Activated CD4-positive, alpha-beta T cell treated with anti-CD3 and anti-CD28 coated beads, Interleukin-2, amount 10 ng/mL, durations not matched to agents 7 days and 5 days (primary cell): Measurements from ENCODE around the gene AACS. TPM values are rescaled to one million over a fixed set of nuclear protein-coding genes. Genes with fewer than 3 reads are reported as not detected.

Experiments used
- CTCF ChIA-PET: fragments of 350-600 bp; sonication (Branson Sonifier 250); formaldehyde crosslinking; loops from one replicate; lab custom pipeline; 2021; ENCODE audit warnings: antibody characterized with exemption; lab: Charles Lee
- POLR2A ChIA-PET: fragments of 350-600 bp; sonication (Branson Sonifier 250); formaldehyde crosslinking; loops from one replicate; lab custom pipeline; 2021; ENCODE audit warnings: antibody characterized with exemption; lab: Charles Lee
- DNase-seq: peaks from one replicate; pipeline ENCODE4 v3.0.0-alpha.2; 2020
- H3K27ac Mint-ChIP-seq: one replicate; pipeline ENCODE4 v1.8.0; 2021; ENCODE audit warnings: mild to moderate bottlenecking, moderate library complexity, mixed read lengths
- H3K27me3 Mint-ChIP-seq: one replicate; pipeline ENCODE4 v1.8.0; 2021; ENCODE audit warnings: mixed read lengths
- H3K36me3 Mint-ChIP-seq: one replicate; pipeline ENCODE4 v1.8.0; 2021; ENCODE audit warnings: low read depth, mixed read lengths
- H3K4me1 Mint-ChIP-seq: one replicate; pipeline ENCODE4 v1.8.0; 2021; ENCODE audit warnings: mixed read lengths
- H3K4me3 Mint-ChIP-seq: one replicate; pipeline ENCODE4 v1.8.0; 2021; ENCODE audit warnings: mild to moderate bottlenecking, moderate library complexity, mixed read lengths
- H3K9me3 Mint-ChIP-seq: one replicate; pipeline ENCODE4 v1.8.0; 2021; ENCODE audit warnings: mixed read lengths
- total RNA-seq, 2 experiments: library from RNA; stranded (reverse); gene quantifications; one replicate each; pipeline ENCODE4 v1.2.3, GENCODE V29; 2021

Gene AACS
- total RNA-seq, 2 experiments from 2014 or later: 17.8 to 19.1 TPM

DNA sequence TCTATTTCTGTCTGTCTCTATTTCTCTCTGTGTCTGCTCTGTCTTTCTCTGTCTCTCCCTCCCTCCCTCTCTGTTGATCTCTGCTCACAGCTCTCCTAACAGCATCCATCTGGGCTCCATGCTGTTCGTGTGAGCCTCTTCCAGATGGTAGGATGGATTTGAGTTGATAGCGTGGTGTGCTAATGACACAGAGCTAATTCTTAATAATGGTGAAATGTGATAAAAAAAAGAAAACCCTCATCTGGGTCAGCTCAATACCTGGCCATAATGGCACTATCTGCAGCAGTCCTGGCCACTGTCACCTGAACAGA, 96.4 kb downstream of the AACS start:
- ChIA-PET CTCF (no interaction called here), POLR2A (no interaction called here)
- no peaks in the 10 kb centered on the region for H3K36me3 Mint-ChIP-seq
- H3K27ac Mint-ChIP-seq: no peak overlapping the region
- no peaks in the 10 kb centered on the region for H3K9me3 Mint-ChIP-seq
- H3K4me1 Mint-ChIP-seq: no peaks in the 10 kb centered on the region
- no peaks in the 10 kb centered on the region for H3K27me3 Mint-ChIP-seq
- no peak for DNase-seq
- H3K4me3 Mint-ChIP-seq: no peak overlapping the region

DNA sequence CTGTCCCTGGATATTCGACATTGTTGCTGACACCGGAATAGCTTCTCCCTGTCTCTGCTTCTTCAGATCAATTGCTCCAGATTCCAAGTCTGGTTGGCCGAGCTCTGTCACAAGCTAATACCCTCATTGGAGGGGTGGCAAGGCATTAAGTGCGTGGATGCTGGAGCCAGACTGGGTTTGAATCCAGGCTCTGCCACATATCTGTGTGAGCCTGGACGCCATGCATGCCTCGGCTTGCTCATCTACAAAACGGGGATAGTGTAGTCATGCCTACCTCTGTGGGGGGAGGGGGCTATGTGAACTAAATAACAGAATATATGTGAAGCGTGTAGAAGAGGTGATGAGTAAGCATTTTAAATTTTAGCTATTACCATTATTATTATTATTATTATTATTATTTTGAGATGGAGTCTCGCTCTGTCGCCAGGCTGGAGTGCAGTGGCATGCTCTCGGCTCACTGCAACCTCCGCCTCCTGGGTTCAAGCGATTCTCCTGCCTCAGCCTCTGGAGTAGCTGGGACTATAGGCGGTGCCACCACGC, 97.3 kb downstream of the AACS start:
- no peaks in the 10 kb centered on the region for H3K27me3 Mint-ChIP-seq
- no peak overlapping the region for H3K27ac Mint-ChIP-seq
- no peaks in the 10 kb centered on the region for H3K4me1 Mint-ChIP-seq
- no peaks in the 10 kb centered on the region for H3K9me3 Mint-ChIP-seq
- POLR2A ChIA-PET: no interaction called here
- CTCF ChIA-PET: no interaction called here
- no peak overlapping the region for H3K4me3 Mint-ChIP-seq
- no peaks in the 10 kb centered on the region for H3K36me3 Mint-ChIP-seq
- DNase-seq: no peak

DNA sequence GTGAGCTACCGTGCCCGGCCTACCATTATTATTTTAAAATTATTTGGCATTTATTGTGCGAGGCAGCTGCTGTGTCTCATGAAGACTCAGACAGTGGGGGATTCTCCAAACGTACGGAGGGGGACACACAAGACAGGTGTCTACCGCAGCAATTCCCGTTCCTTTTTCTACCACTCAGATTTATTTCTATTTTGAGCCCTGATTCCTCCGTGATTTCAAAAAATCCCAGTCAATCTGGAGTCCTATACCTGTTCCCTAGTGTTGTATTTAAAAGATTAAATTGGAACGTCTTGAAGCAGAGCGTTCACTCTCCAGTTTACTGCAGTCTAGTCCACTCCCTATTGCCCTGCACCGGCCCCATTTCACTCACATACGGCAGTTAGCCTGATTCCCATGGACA, 97.9 kb downstream of the AACS start:
- ChIA-PET POLR2A (no interaction called here), CTCF (interaction anchor here (1.1 kb wide), 1 partner anchor 26 kb away, joined by 4 read pairs; no protein-coding TSS in a partner anchor)
- no peaks in the 10 kb centered on the region for H3K36me3 Mint-ChIP-seq
- no peaks in the 10 kb centered on the region for H3K9me3 Mint-ChIP-seq
- no peak overlapping the region for H3K4me3 Mint-ChIP-seq
- no peak for DNase-seq
- H3K27me3 Mint-ChIP-seq: no peaks in the 10 kb centered on the region
- no peaks in the 10 kb centered on the region for H3K4me1 Mint-ChIP-seq
- no peak overlapping the region for H3K27ac Mint-ChIP-seq

DNA sequence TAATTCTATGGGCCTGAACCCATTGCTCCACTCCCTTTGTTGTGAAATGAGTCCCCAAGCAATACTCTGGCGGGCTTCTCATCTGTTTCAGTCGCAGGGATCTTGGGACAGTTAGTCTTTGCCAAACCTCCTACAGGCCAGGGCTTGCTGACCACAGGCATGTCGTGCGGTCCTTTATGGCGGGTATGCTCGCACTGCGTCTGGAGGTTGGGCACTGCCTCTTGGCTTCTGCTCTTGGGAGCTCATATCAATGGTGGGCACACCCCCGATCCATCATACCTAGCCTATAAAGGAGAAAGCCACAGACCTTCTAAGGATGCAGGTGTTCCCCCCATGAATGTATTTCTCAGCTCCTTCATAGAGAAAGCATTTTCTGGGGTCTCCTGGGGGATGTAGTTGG, 99.3 kb downstream of the AACS start:
- Mint-ChIP-seq H3K27ac (no peak overlapping the region), H3K9me3 (no peaks in the 10 kb centered on the region), H3K4me1 (no peaks in the 10 kb centered on the region), H3K27me3 (no peaks in the 10 kb centered on the region), H3K36me3 (no peaks in the 10 kb centered on the region), H3K4me3 (no peak overlapping the region)
- ChIA-PET POLR2A (no interaction called here), CTCF (interaction anchor here (0.6 kb wide), 1 partner anchor 598 kb away, joined by 3 read pairs; no protein-coding TSS in a partner anchor)
- DNase-seq: no peak

DNA sequence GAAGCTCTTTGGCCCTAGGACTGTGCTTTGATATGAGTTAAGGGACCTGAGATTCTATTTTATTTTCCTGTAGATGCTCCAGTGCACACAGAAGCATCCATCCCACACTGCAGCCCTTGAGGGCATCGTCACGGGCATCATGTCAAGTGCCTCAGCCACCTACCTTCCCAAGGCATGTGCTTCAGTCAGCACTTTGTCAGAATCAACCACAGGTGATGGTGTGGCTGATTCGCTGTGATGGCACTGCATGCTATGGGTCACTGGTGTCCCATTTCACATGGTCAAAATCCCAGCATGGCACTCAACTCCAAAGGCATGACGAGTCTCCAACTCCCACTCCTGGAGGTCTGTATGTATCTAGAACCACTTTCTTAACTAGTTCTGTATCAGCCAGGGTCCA, 100.8 kb downstream of the AACS start:
- no peak for DNase-seq
- Mint-ChIP-seq H3K27ac (no peak overlapping the region), H3K4me1 (no peaks in the 10 kb centered on the region), H3K27me3 (peaks cover 4% of the 10 kb centered on the region), H3K9me3 (no peaks in the 10 kb centered on the region), H3K36me3 (no peaks in the 10 kb centered on the region), H3K4me3 (no peak overlapping the region)
- ChIA-PET CTCF (no interaction called here), POLR2A (no interaction called here)

DNA sequence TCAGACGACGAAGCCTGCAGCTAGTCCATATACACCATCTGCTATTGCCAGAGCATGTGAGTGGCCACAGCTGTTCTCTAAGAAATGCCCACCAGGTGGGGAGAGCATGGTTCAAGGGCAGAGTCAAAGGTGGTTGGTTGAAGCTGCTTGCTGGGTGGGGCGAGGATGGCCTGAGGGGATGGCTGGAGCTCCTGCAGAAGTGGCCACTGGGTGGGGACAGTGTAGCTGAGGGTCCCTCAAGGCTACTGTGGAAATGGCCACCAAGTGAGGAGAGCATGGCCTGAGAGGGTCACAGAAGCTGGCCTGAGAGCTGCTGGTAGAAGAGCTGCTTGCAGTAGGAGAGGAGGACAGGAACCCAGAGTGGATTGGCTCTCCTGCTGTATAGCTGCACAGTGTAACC, 102.4 kb downstream of the AACS start:
- Mint-ChIP-seq H3K36me3 (no peaks in the 10 kb centered on the region), H3K9me3 (no peaks in the 10 kb centered on the region), H3K27ac (no peak overlapping the region), H3K27me3 (peaks cover 4% of the 10 kb centered on the region), H3K4me3 (no peak overlapping the region), H3K4me1 (no peaks in the 10 kb centered on the region)
- ChIA-PET CTCF (no interaction called here), POLR2A (no interaction called here)
- no peak for DNase-seq

DNA sequence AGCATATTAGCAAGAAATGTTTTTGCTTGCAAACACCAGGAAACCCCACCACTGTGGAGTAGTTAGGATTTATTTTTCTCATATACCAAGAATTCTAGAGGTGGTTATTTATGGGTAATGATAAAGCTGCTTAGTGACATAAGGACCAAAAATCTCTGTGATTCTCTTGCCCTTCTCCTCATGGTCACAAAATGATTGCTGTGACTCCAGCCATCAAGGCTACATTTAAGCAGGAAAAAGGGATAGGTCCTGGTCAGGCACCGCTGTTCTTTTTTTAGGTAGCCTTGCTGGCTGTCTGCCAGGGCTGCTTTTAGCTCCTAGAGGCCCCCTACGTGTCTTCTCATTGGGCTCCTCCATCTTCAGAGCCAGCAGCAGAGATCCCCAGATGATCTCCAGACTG, 104.2 kb downstream of the AACS start:
- Mint-ChIP-seq H3K4me1 (no peaks in the 10 kb centered on the region), H3K36me3 (no peaks in the 10 kb centered on the region), H3K4me3 (no peak overlapping the region), H3K9me3 (no peaks in the 10 kb centered on the region), H3K27ac (no peak overlapping the region), H3K27me3 (peaks cover 4% of the 10 kb centered on the region)
- ChIA-PET POLR2A (no interaction called here), CTCF (no interaction called here)
- no peak for DNase-seq

DNA sequence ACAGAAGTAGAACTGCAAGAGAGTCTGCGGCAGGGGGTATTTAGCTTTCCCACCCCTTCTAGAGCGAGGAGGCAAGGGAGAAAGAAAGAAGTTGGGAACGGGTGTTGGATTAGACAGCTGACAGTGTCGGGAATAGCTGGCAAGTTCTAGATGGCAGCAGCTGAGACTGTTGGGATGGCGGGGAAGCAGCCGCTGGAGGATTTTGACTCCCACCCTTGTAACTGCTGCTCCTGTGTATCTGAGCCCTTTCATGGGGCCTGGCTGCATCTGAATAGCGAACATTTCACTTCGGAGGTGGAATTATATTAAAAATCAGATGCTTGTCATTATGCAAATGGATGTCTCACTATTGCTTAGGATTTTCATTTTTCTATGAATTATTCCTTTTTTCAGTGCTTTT, 104.6 kb downstream of the AACS start:
- Mint-ChIP-seq H3K27me3 (peaks cover 4% of the 10 kb centered on the region), H3K36me3 (no peaks in the 10 kb centered on the region), H3K4me3 (no peak overlapping the region), H3K9me3 (no peaks in the 10 kb centered on the region), H3K4me1 (no peaks in the 10 kb centered on the region), H3K27ac (no peak overlapping the region)
- CTCF ChIA-PET: no interaction called here
- no peak for DNase-seq
- POLR2A ChIA-PET: no interaction called here

DNA sequence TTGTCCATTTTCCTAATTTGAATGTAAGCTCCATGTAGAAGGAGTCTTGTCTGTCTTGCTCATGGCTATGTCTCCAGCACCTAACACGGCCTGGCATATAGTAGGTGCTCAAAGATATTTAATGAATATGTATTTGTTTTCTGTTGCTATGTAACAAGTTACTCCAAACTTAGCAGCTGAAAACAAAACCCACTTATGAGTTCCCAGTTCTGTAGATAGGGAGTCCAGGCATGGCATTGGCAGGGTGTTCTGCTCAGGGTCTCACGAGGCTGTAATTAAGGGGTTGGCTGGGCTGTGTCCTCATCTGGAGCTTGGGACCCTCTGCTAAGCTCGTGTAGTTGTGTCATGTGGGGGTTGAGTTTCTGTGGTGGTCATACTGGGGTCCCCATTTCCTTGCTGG, 106.0 kb downstream of the AACS start:
- Mint-ChIP-seq H3K27me3 (peaks cover 4% of the 10 kb centered on the region), H3K36me3 (no peaks in the 10 kb centered on the region), H3K9me3 (no peaks in the 10 kb centered on the region), H3K4me3 (no peak overlapping the region), H3K4me1 (peaks cover 1% of the 10 kb centered on the region), H3K27ac (no peak overlapping the region)
- ChIA-PET CTCF (interaction anchor here (1.4 kb wide), 1 partner anchor 12 kb away, joined by 3 read pairs; no protein-coding TSS in a partner anchor), POLR2A (no interaction called here)
- DNase-seq: no peak

DNA sequence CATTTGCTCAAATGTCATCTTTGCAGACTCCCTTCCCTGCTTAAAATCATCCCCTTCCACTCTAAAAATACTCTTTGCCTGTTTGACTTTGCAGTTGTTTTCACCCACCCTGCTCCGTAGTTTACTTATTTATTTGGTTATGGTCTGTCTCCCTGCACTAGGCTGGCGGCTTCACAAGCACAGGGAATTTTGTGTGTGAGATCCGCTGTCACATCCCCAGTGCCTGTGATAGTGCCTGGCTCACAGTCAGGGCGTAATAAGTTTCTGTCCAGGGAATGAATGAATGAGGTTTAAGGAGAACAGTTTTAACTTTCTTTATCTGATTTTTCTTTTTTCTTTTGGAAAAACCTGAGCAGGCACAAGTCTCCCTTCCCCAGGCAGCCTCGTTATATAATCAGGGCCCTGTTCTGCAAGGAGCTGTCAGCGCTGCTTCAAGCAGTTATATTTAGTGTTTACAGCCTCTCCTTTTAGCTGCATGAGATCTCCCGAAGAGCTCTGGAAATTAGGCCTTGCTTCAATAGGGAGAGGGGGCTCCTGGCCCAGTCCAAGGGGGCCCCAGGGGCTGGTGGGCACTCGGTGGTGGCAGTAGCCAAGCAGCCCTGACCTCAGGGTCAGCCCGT, 107.1 kb downstream of the AACS start:
- peaks cover 7% of the 10 kb centered on the region for H3K27me3 Mint-ChIP-seq
- CTCF ChIA-PET: no interaction called here
- no peak overlapping the region for H3K27ac Mint-ChIP-seq
- no peaks in the 10 kb centered on the region for H3K36me3 Mint-ChIP-seq
- DNase-seq: no peak
- H3K4me3 Mint-ChIP-seq: no peak overlapping the region
- H3K9me3 Mint-ChIP-seq: no peaks in the 10 kb centered on the region
- POLR2A ChIA-PET: no interaction called here
- peaks cover 1% of the 10 kb centered on the region for H3K4me1 Mint-ChIP-seq

DNA sequence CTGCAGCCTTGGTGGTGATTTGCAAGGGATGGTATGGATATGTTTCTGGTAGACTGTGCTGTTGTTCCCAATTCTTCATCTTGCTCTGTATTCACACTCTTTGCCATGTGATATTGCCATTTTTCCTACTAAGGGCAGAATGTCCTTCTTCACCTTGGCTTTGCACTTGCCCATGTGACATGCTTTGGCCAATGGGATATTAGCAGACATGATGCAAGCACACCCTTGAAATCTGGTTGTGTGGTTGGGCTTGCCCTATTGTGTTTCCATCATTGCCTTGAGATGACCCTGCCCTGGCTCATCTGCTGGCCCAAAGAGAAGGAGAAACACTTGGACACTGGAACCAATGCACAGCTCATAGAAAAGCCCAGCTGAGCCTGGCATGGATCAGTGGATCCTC, 110.3 kb downstream of the AACS start:
- no peaks in the 10 kb centered on the region for H3K36me3 Mint-ChIP-seq
- H3K27me3 Mint-ChIP-seq: peaks cover 10% of the 10 kb centered on the region
- peaks cover 1% of the 10 kb centered on the region for H3K4me1 Mint-ChIP-seq
- no peak overlapping the region for H3K4me3 Mint-ChIP-seq
- CTCF ChIA-PET: no interaction called here
- H3K9me3 Mint-ChIP-seq: no peaks in the 10 kb centered on the region
- POLR2A ChIA-PET: no interaction called here
- no peak overlapping the region for H3K27ac Mint-ChIP-seq
- DNase-seq: no peak

DNA sequence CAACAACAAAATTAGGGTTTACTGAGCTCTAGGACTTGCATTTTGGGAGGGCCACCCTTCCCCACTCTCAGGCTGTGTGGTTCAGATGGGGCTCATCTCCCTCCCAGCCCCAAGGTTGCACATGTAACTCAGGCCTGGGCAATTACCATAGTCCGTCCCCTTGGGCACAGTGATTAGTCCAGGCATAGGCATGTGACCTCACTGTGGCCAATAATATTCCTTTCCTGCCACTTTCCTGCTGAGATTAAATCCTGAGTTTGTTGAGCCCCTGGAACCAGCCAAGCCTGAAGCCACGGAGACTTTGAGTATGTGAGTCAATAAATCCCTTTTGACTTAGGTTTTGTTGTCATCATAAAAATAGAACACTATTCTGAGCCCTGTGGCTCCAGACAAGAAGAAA, 113.0 kb downstream of the AACS start:
- no peaks in the 10 kb centered on the region for H3K9me3 Mint-ChIP-seq
- peaks cover 3% of the 10 kb centered on the region for H3K4me1 Mint-ChIP-seq
- no peaks in the 10 kb centered on the region for H3K36me3 Mint-ChIP-seq

DNA sequence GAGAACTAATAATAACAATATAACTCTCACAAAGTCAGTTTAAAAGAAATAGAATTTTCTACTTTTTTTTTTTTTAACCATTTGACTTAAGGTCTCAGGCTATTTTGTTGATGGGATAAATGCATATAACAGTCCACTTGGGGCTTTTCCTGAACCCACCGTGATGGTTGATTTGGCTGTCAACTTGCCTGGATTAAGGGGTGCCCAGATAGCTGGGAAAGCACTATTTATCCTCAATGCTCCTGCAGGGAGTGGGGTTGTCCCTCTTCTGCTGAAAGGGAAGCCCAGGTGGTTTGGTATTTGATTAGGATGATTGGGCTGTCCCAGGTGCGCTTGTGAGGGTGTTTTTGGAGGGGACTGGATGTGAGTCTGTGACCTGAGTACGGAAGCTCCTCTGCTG, 114.9 kb downstream of the AACS start:
- no peak overlapping the region for H3K4me3 Mint-ChIP-seq
- peaks cover 37% of the 10 kb centered on the region for H3K27me3 Mint-ChIP-seq
- H3K27ac Mint-ChIP-seq: no peak overlapping the region
- H3K36me3 Mint-ChIP-seq: no peaks in the 10 kb centered on the region
- no peak for DNase-seq
- ChIA-PET CTCF (no interaction called here), POLR2A (no interaction called here)
- H3K9me3 Mint-ChIP-seq: no peaks in the 10 kb centered on the region
- H3K4me1 Mint-ChIP-seq: peaks cover 5% of the 10 kb centered on the region

More for the DNA sequence above, 113.0 kb downstream of the AACS start:
- no peak for DNase-seq
- Mint-ChIP-seq H3K4me3 (no peak overlapping the region), H3K27me3 (peaks cover 17% of the 10 kb centered on the region), H3K27ac (no peak overlapping the region)
- POLR2A ChIA-PET: no interaction called here
- CTCF ChIA-PET: interaction anchor here (1.3 kb wide), 1 partner anchor 222 kb away, joined by 3 read pairs; no protein-coding TSS in a partner anchor

DNA sequence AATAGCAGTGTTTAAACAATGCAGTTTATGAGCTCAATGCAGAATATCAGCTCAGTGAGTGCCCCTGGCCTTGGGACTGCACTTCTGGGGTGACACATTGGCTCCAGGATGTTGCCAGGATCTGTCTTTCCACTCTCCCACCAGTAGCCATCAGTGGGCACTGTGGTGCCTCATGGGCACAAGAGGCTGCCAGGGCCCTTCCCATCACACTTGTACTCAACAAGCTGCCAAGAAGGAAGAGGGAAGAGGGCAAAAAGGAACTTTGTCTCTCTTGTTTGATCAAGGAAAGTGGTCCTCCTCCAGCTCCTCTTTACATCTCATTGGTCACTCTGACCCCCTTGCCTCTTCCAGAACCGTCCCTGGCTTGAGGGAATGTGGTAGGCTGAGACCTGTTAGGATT, 115.9 kb downstream of the AACS start:
- peaks cover 45% of the 10 kb centered on the region for H3K27me3 Mint-ChIP-seq
- no peak overlapping the region for H3K4me3 Mint-ChIP-seq
- H3K27ac Mint-ChIP-seq: no peak overlapping the region
- no peaks in the 10 kb centered on the region for H3K36me3 Mint-ChIP-seq
- no peak for DNase-seq
- POLR2A ChIA-PET: interaction anchor here (0.6 kb wide), 1 partner anchor 223 kb away, joined by 3 read pairs; no protein-coding TSS in a partner anchor
- no peaks in the 10 kb centered on the region for H3K9me3 Mint-ChIP-seq
- CTCF ChIA-PET: no interaction called here
- H3K4me1 Mint-ChIP-seq: peaks cover 3% of the 10 kb centered on the region
